ENCODE results near the gene OBP2A. TPM values are rescaled to one million over a fixed set of nuclear protein-coding genes. Genes with fewer than 3 reads are reported as not detected.

OBP2A gene
- total RNA-seq, 1 experiment from 2014 or later = not detected

- intact Hi-C loops (cut with micrococcal nuclease; ENCODE audit: unreplicated experiment) = no loop called here
- H3K4me3 Mint-ChIP-seq (ENCODE audit: low read depth, unreplicated experiment) = no peak overlapping the region
Observed at GRCh38 chr9:135577256-135577655, 31.3 kb downstream of the OBP2A start.

GRCh38 chr9:135579356-135579755, 33.4 kb downstream of the OBP2A start:
- intact Hi-C loops (cut with micrococcal nuclease; ENCODE audit: unreplicated experiment) = no loop called here
- Mint-ChIP-seq H3K9me3 (ENCODE audit: low read depth, unreplicated experiment) (no peaks in the 10 kb centered on the region), H3K4me3 (ENCODE audit: low read depth, unreplicated experiment) (no peak overlapping the region), H3K4me1 (ENCODE audit: low read depth, unreplicated experiment) (no peaks in the 10 kb centered on the region), H3K27me3 (ENCODE audit: unreplicated experiment) (peaks cover 28% of the 10 kb centered on the region), H3K36me3 (ENCODE audit: insufficient read depth, unreplicated experiment) (no peaks in the 10 kb centered on the region), H3K27ac (ENCODE audit: unreplicated experiment) (no peak overlapping the region)
- CTCF ChIA-PET = no interaction called here
- no peak for TF ChIP-seq CTCF (IDR thresholded peaks at IDR 0.05; ENCODE audit: unreplicated experiment)
- DNase-seq = no peak
- BruUV-seq (replicated peaks) = no TSS peak

More at GRCh38 chr9:135577256-135577655, 31.3 kb downstream of the OBP2A start:
- Mint-ChIP-seq H3K36me3 (ENCODE audit: insufficient read depth, unreplicated experiment) (no peaks in the 10 kb centered on the region), H3K9me3 (ENCODE audit: low read depth, unreplicated experiment) (no peaks in the 10 kb centered on the region), H3K27ac (ENCODE audit: unreplicated experiment) (no peak overlapping the region), H3K27me3 (ENCODE audit: unreplicated experiment) (peaks cover 13% of the 10 kb centered on the region), H3K4me1 (ENCODE audit: low read depth, unreplicated experiment) (no peaks in the 10 kb centered on the region)
- TF ChIP-seq CTCF (IDR thresholded peaks at IDR 0.05; ENCODE audit: unreplicated experiment) = no peak
- no TSS peak for BruUV-seq (replicated peaks)
- no peak for DNase-seq
- CTCF ChIA-PET = no interaction called here

- intact Hi-C loops (cut with micrococcal nuclease; ENCODE audit: unreplicated experiment) = no loop called here
- Mint-ChIP-seq H3K4me1 (ENCODE audit: low read depth, unreplicated experiment) (no peaks in the 10 kb centered on the region), H3K9me3 (ENCODE audit: low read depth, unreplicated experiment) (no peaks in the 10 kb centered on the region), H3K27me3 (ENCODE audit: unreplicated experiment) (peaks cover 35% of the 10 kb centered on the region), H3K36me3 (ENCODE audit: insufficient read depth, unreplicated experiment) (no peaks in the 10 kb centered on the region), H3K4me3 (ENCODE audit: low read depth, unreplicated experiment) (no peak overlapping the region), H3K27ac (ENCODE audit: unreplicated experiment) (no peak overlapping the region)
- BruUV-seq (replicated peaks) = no TSS peak
- DNase-seq = no peak
- no peak for TF ChIP-seq CTCF (IDR thresholded peaks at IDR 0.05; ENCODE audit: unreplicated experiment)
- CTCF ChIA-PET = no interaction called here
Observed at GRCh38 chr9:135579889-135580660, 34.1 kb downstream of the OBP2A start.

- Mint-ChIP-seq H3K27ac (ENCODE audit: unreplicated experiment) (no peak overlapping the region), H3K36me3 (ENCODE audit: insufficient read depth, unreplicated experiment) (no peaks in the 10 kb centered on the region), H3K9me3 (ENCODE audit: low read depth, unreplicated experiment) (no peaks in the 10 kb centered on the region), H3K27me3 (ENCODE audit: unreplicated experiment) (peaks cover 43% of the 10 kb centered on the region), H3K4me3 (ENCODE audit: low read depth, unreplicated experiment) (no peak overlapping the region), H3K4me1 (ENCODE audit: low read depth, unreplicated experiment) (no peaks in the 10 kb centered on the region)
- intact Hi-C loops (cut with micrococcal nuclease; ENCODE audit: unreplicated experiment) = no loop called here
- CTCF ChIA-PET = no interaction called here
- no peak for DNase-seq
- no TSS peak for BruUV-seq (replicated peaks)
- TF ChIP-seq CTCF (IDR thresholded peaks at IDR 0.05; ENCODE audit: unreplicated experiment) = no peak
Observed at GRCh38 chr9:135580664-135581380, 34.9 kb downstream of the OBP2A start.
